Endodermal cell (in vitro differentiated cells): Measurements from ENCODE around the gene AATF. TPM values are rescaled to one million over a fixed set of nuclear protein-coding genes. Genes with fewer than 3 reads are reported as not detected.

ENCODE experiments used
- DNase-seq: peaks from one replicate; pipeline ENCODE4 v3.0.0-alpha.2; 2017
- H3K27ac ChIP-seq: 2 replicates; pipeline ENCODE4 v1.5.1; 2013; ENCODE audit warnings: mild to moderate bottlenecking, low read depth, low read length, moderate library complexity
- H3K27me3 ChIP-seq: 2 replicates; pipeline ENCODE4 v1.6.1; 2013; ENCODE audit warnings: mild to moderate bottlenecking, low read length, moderate library complexity; ENCODE audit not compliant: insufficient read depth, control insufficient read depth, poor library complexity, severe bottlenecking
- H3K36me3 ChIP-seq: 2 replicates; pipeline ENCODE4 v1.7.0; 2013; ENCODE audit warnings: mild to moderate bottlenecking, low read length, moderate library complexity; ENCODE audit not compliant: control insufficient read depth, insufficient read depth
- H3K4me1 ChIP-seq: one replicate; pipeline ENCODE4 v1.7.0; 2013; ENCODE audit warnings: low read length; ENCODE audit not compliant: control insufficient read depth, insufficient read depth
- H3K4me3 ChIP-seq: 2 replicates; pipeline ENCODE4 v1.5.1; 2013; ENCODE audit warnings: mild to moderate bottlenecking, low read length, moderate library complexity
- H3K9ac ChIP-seq: 2 replicates; pipeline ENCODE4 v1.6.1; 2013; ENCODE audit warnings: mild to moderate bottlenecking, low read length, moderate library complexity; ENCODE audit not compliant: poor library complexity, severe bottlenecking; ENCODE audit errors: extremely low read depth
- H3K9me3 ChIP-seq: 2 replicates; pipeline ENCODE4 v1.6.1; 2013; ENCODE audit warnings: mild to moderate bottlenecking, low read length, moderate library complexity; ENCODE audit not compliant: control insufficient read depth
- H3K27ac Mint-ChIP-seq: 2 replicates; pipeline ENCODE4 v1.8.0; 2020; ENCODE audit warnings: mixed read lengths
- H3K27me3 Mint-ChIP-seq: 2 replicates; pipeline ENCODE4 v1.8.0; 2021; ENCODE audit warnings: mild to moderate bottlenecking, mixed read lengths; ENCODE audit not compliant: insufficient read depth
- H3K36me3 Mint-ChIP-seq: 2 replicates; pipeline ENCODE4 v1.8.0; 2020; ENCODE audit warnings: low read depth, mixed read lengths
- H3K4me1 Mint-ChIP-seq: 2 replicates; pipeline ENCODE4 v1.8.0; 2020; ENCODE audit warnings: mixed read lengths
- H3K4me3 Mint-ChIP-seq: 2 replicates; pipeline ENCODE4 v1.8.0; 2020; ENCODE audit warnings: mild to moderate bottlenecking, moderate library complexity, mixed read lengths
- H3K9me3 Mint-ChIP-seq: 2 replicates; pipeline ENCODE4 v1.8.0; 2020; ENCODE audit warnings: mild to moderate bottlenecking, mixed read lengths
- CTCF ChIP-seq: fragments of 200-600 bp; sonication (generic); conservative IDR thresholded peaks from 2 replicates; pipeline ENCODE4 v1.5.0; 2021; ENCODE audit warnings: antibody characterized with exemption, mild to moderate bottlenecking
- WGBS, 2 experiments: methylation state at CpG; one replicate each; pipeline versions ENCODE4 v1.1.5 to v1.1.7; 2013; ENCODE audit warnings: missing lambda C conversion rate in 2 of 2, mixed read lengths in 1 of 2; ENCODE audit not compliant: insufficient coverage in 1 of 2, insufficient read length in 1 of 2; 5-methylcytosine and 5-hydroxymethylcytosine counted together
- total RNA-seq, 2 donors: library from RNA; stranded (reverse); fragmentation: NEBNext Ultra II Directional in 1 of 2; extraction: Animal tissue kit (Norgen Biotek cat#: 25700) in 1 of 2; gene quantifications; 2 replicates in 1 of 2; 3 replicates in 1 of 2; pipeline ENCODE4 v1.2.1, GENCODE V29; 2021

Gene AATF
- total RNA-seq, 2 donors from 2014 or later, result 90.7 TPM

GRCh38 chr17:36922175-36922574 lies 26.6 kb upstream of the AATF start:
- Histone ChIP-seq H3K9me3 (no peaks in the 10 kb centered on the region), H3K36me3 (peaks cover 17% of the 10 kb centered on the region), H3K9ac (no peak overlapping the region), H3K27ac (no peak overlapping the region), H3K4me1 (peaks cover 61% of the 10 kb centered on the region), H3K4me3 (no peak overlapping the region), H3K27me3 (no peaks in the 10 kb centered on the region)
- Mint-ChIP-seq H3K4me3 (no peak overlapping the region), H3K4me1 (peaks cover 80% of the 10 kb centered on the region), H3K36me3 (peaks cover 9% of the 10 kb centered on the region), H3K27ac (no peak overlapping the region), H3K9me3 (no peaks in the 10 kb centered on the region), H3K27me3 (no peaks in the 10 kb centered on the region)
- TF ChIP-seq CTCF, result no peak
- DNase-seq, result no peak

GRCh38 chr17:36923814-36924221 lies 24.9 kb upstream of the AATF start:
- TF ChIP-seq CTCF, result no peak
- H3K4me3 ChIP-seq, result no peak overlapping the region

GRCh38 chr17:36926226-36926625 lies 22.5 kb upstream of the AATF start:
- TF ChIP-seq CTCF, result no peak
- peak overlapping the region; percentile 34 for H3K4me3 Mint-ChIP-seq
- Histone ChIP-seq H3K9ac (no peak overlapping the region), H3K4me3 (peak overlapping the region; percentile 10), H3K27ac (no peak overlapping the region), H3K36me3 (peaks cover 49% of the 10 kb centered on the region), H3K27me3 (peaks cover 15% of the 10 kb centered on the region), H3K4me1 (peaks cover 49% of the 10 kb centered on the region), H3K9me3 (no peaks in the 10 kb centered on the region)
- H3K27me3 Mint-ChIP-seq, result peaks cover 19% of the 10 kb centered on the region
- 0% methylated on average over 1 of the region's 3 CpGs; no CpG with 5 or more reads in 1 of the 2 experiments for WGBS, 2 experiments
- peak; percentile 79 for DNase-seq
- peaks cover 84% of the 10 kb centered on the region for H3K4me1 Mint-ChIP-seq
- no peaks in the 10 kb centered on the region for H3K9me3 Mint-ChIP-seq
- H3K27ac Mint-ChIP-seq, result no peak overlapping the region
- peaks cover 28% of the 10 kb centered on the region for H3K36me3 Mint-ChIP-seq

More at GRCh38 chr17:36923814-36924221, 24.9 kb upstream of the AATF start:
- Histone ChIP-seq H3K9me3 (no peaks in the 10 kb centered on the region), H3K36me3 (peaks cover 26% of the 10 kb centered on the region), H3K4me1 (peaks cover 59% of the 10 kb centered on the region), H3K9ac (no peak overlapping the region), H3K27ac (no peak overlapping the region), H3K27me3 (no peaks in the 10 kb centered on the region)
- H3K9me3 Mint-ChIP-seq, result no peaks in the 10 kb centered on the region
- DNase-seq, result peak; percentile 62
- peaks cover 12% of the 10 kb centered on the region for H3K36me3 Mint-ChIP-seq
- H3K4me1 Mint-ChIP-seq, result peaks cover 82% of the 10 kb centered on the region
- no peaks in the 10 kb centered on the region for H3K27me3 Mint-ChIP-seq
- no peak overlapping the region for H3K27ac Mint-ChIP-seq
- no peak overlapping the region for H3K4me3 Mint-ChIP-seq
- 85 to 89% methylated on average over 2 to 5 of the region's 5 CpGs for WGBS, 2 experiments
